ENCODE results near the gene PPP1R9A. TPM values are rescaled to one million over a fixed set of nuclear protein-coding genes. Genes with fewer than 3 reads are reported as not detected.

The PPP1R9A gene
- total RNA-seq, 1 experiment from 2014 or later = 13.5 TPM

- no peak overlapping the region for H3K4me3 ChIP-seq (replicated peaks in 1 of 2; ENCODE audit: low read depth in 1 of 2, low read length in 2 of 2)
- ChIA-PET RAD21 (ENCODE audit: low non-redundant PET in 1 of 2, low total read pairs in 2 of 2, uncharacterized antibody in 2 of 2, unreplicated experiment in 2 of 2) (no interaction called here), POLR2A (interaction anchor here (0.6 kb wide), 1 partner anchor 55 kb away, joined by 3 read pairs; no protein-coding TSS in a partner anchor), CTCF (no interaction called here)
- no peaks in the 10 kb centered on the region for H3K4me1 ChIP-seq (ENCODE audit: control insufficient read depth in 1 of 2, insufficient read depth in 2 of 2, low read length in 2 of 2)
- TF ChIP-seq ZBTB33 (IDR thresholded peaks at IDR 0.05; ENCODE audit: extremely low read depth, insufficient replicate concordance, low read length) (no peak), JUND (IDR thresholded peaks at IDR 0.05) (no peak), FOSL1 (IDR thresholded peaks at IDR 0.05; ENCODE audit: low read depth) (no peak), ELF1 (IDR thresholded peaks at IDR 0.05; ENCODE audit: borderline replicate concordance, low read depth) (no peak), CBX3 (IDR thresholded peaks at IDR 0.05; ENCODE audit: low read depth) (no peak), EGR1 (IDR thresholded peaks at IDR 0.05; ENCODE audit: low read depth) (no peak), ZFX (IDR thresholded peaks at IDR 0.05) (no peak), ATF3 (IDR thresholded peaks at IDR 0.05) (no peak), MAX (IDR thresholded peaks at IDR 0.05) (no peak), EZH2phosphoT487 (IDR thresholded peaks at IDR 0.05; ENCODE audit: borderline replicate concordance) (no peak), REST (IDR thresholded peaks at IDR 0.05; ENCODE audit: low read depth) (no peak), POLR2A (IDR thresholded peaks at IDR 0.05; ENCODE audit: borderline replicate concordance, extremely low read depth, insufficient read depth, insufficient read length) (no peak), TCF7L2 (IDR thresholded peaks at IDR 0.05; ENCODE audit: borderline replicate concordance, extremely low read depth, insufficient read depth, insufficient read length) (no peak), SRF (IDR thresholded peaks at IDR 0.05; ENCODE audit: low read depth) (no peak), CTCF (IDR thresholded peaks at IDR 0.05 in 2 of 3, conservative IDR thresholded peaks at IDR 0.05 in 1 of 3; ENCODE audit: borderline replicate concordance in 1 of 3, insufficient read depth in 1 of 3, low read depth in 2 of 3, low read length in 2 of 3) (no peak), SIN3A (IDR thresholded peaks at IDR 0.05; ENCODE audit: low read depth) (no peak), ZNF274 (IDR thresholded peaks at IDR 0.05; ENCODE audit: low read depth, low read length) (no peak), SP1 (IDR thresholded peaks at IDR 0.05; ENCODE audit: low read depth) (no peak), EZH2 (IDR thresholded peaks at IDR 0.05) (no peak)
- H3K27me3 ChIP-seq (ENCODE audit: insufficient read depth, low read length) = no peaks in the 10 kb centered on the region
- intact Hi-C loops (cut with micrococcal nuclease) = no loop called here
- no peaks in the 10 kb centered on the region for H3K79me2 ChIP-seq (ENCODE audit: insufficient read depth, low read length)
- no peak overlapping the region for H3K9ac ChIP-seq (ENCODE audit: low read length)
- BruUV-seq (replicated peaks) = no TSS peak
- H3K27ac ChIP-seq (ENCODE audit: low read depth, low read length) = no peak overlapping the region
- no peaks in the 10 kb centered on the region for H3K9me2 ChIP-seq (ENCODE audit: insufficient read depth)
- H3K4me2 ChIP-seq (ENCODE audit: low read length) = no peak overlapping the region
- H4K20me1 ChIP-seq (ENCODE audit: insufficient read depth) = no peaks in the 10 kb centered on the region
- DNase-seq (ENCODE audit: low read depth, low spot score) (no peak), ATAC-seq (no peak)
- H2AFZ ChIP-seq (ENCODE audit: low read depth, low read length, poor library complexity, severe bottlenecking) = no peak overlapping the region
- H3K9me3 ChIP-seq (ENCODE audit: control insufficient read depth in 1 of 2, insufficient read depth in 1 of 2, low read depth in 1 of 2, low read length in 2 of 2) = no peaks in the 10 kb centered on the region
- H3K36me3 ChIP-seq (ENCODE audit: control insufficient read depth in 1 of 2, insufficient read depth in 2 of 2, low read length in 2 of 2) = no peaks in the 10 kb centered on the region
Observed at GRCh38 chr7:95330204-95330960, 423.0 kb downstream of the PPP1R9A start.
